ENCODE measurements around the gene KDM6A. TPM values are rescaled to one million over a fixed set of nuclear protein-coding genes. Genes with fewer than 3 reads are reported as not detected.
A peak's percentile ranks its signal among the peaks of the same experiment; 100 is the strongest.
"Not testable (repeated sequence)": the region's sequence is repeated elsewhere in the genome, so short reads cannot be mapped to it uniquely, and the experiment has no call there.

Gene KDM6A
- total RNA-seq, 2 donors from 2014 or later = 36.4 to 51.0 TPM

DNA sequence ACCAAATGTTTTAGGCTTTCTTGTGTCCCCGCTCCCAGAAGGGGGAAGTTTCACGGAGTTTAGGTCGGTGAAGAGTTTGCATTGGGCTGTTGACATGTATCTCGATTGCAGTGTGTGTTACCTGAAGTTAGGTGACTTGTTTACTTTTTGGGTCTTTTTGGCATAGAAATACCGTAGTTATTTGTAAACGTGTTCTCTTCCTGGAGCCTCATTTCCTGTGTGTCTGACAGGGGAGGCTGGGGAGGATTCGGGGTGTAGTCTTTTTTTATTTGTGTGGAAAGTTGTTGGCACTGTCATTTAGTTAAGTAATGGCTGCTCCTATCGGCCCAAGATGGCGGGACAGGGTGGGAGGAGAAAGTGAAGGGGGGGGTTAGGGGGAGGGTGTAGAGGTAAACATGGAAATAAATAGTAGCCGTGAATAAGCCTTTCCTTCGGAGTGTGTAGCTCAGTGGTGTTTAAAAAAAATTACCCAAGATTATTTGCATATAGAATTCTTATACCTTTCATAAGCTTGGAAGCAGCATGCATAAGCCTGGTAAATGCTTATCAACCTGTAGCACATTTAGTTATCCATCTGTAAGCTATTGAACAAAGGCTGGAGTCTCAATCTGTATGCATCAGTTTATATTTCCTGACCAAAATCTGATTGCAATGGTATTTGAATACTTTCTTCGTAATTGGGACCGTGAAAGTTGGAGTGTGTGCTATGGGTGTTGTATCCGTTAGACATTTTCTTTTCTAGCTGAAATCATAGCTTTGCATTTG is 1.6 kb downstream of the KDM6A start:
- peak overlapping the region; percentile 97 to 98 for H3K4me3 Mint-ChIP-seq
- no peaks in the 10 kb centered on the region for H3K27me3 Mint-ChIP-seq (ENCODE audit: low read depth)
- DNase-seq = peak; percentile 22 to 54
- H3K27ac Mint-ChIP-seq = peak overlapping the region; percentile 93
- no peaks in the 10 kb centered on the region for H3K9me3 Mint-ChIP-seq
- peaks cover 2 to 13% of the 10 kb centered on the region in 2 donors for H3K36me3 Mint-ChIP-seq (ENCODE audit: insufficient read depth in 2 of 2)
- H3K4me1 Mint-ChIP-seq (ENCODE audit: low read depth) = peaks cover 41% of the 10 kb centered on the region
- ATAC-seq (replicated peaks in 1 of 2) = peak in 1 of 2 donors; percentile 19

GRCh38 chrX:44875185-44875489 is 2.1 kb downstream of the KDM6A start:
- DNase-seq (no peak), ATAC-seq (replicated peaks in 1 of 2) (no peak)
- no peaks in the 10 kb centered on the region for H3K9me3 Mint-ChIP-seq
- H3K27me3 Mint-ChIP-seq (ENCODE audit: low read depth) = no peaks in the 10 kb centered on the region
- peaks cover 2 to 17% of the 10 kb centered on the region in 2 donors for H3K36me3 Mint-ChIP-seq (ENCODE audit: insufficient read depth in 2 of 2)
- peak overlapping the region; percentile 93 for H3K27ac Mint-ChIP-seq
- H3K4me3 Mint-ChIP-seq = peak overlapping the region; percentile 97 to 98
- H3K4me1 Mint-ChIP-seq (ENCODE audit: low read depth) = peaks cover 47% of the 10 kb centered on the region

GRCh38 chrX:44876086-44876485 is 3.1 kb downstream of the KDM6A start:
- H3K27ac Mint-ChIP-seq = peak overlapping the region; percentile 70
- H3K4me3 Mint-ChIP-seq = peak overlapping the region; percentile 83 to 98
- DNase-seq = no peak
- H3K36me3 Mint-ChIP-seq (ENCODE audit: insufficient read depth in 2 of 2) = peaks cover 3 to 20% of the 10 kb centered on the region in 2 donors
- peaks cover 52% of the 10 kb centered on the region for H3K4me1 Mint-ChIP-seq (ENCODE audit: low read depth)
- H3K9me3 Mint-ChIP-seq = no peaks in the 10 kb centered on the region
- ATAC-seq (replicated peaks in 1 of 2) = no peak
- no peaks in the 10 kb centered on the region for H3K27me3 Mint-ChIP-seq (ENCODE audit: low read depth)

DNA sequence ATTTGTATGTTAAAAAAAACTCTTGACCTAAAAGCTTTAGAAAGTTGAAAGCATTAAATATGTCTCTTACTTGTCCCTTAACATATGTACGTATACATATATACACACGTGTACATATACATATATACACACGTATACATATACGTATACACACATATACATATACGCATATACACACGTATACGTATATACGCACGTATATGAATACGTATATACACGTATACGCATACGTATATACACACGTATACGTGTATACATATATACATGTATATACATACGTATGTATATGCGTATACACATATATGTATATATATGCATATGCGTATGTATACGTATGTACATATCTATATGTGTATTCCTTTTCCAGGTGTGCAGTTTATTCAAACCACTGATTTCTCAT is 3.8 kb downstream of the KDM6A start:
- DNase-seq = no peak
- Mint-ChIP-seq H3K4me3 (no peak overlapping the region), H3K9me3 (no peaks in the 10 kb centered on the region), H3K36me3 (ENCODE audit: insufficient read depth in 2 of 2) (peaks cover 3 to 20% of the 10 kb centered on the region in 2 donors), H3K4me1 (ENCODE audit: low read depth) (peaks cover 54% of the 10 kb centered on the region), H3K27me3 (ENCODE audit: low read depth) (no peaks in the 10 kb centered on the region), H3K27ac (no peak overlapping the region)
- ATAC-seq (replicated peaks in 1 of 2) = no peak

GRCh38 chrX:44878780-44879179 is 5.8 kb downstream of the KDM6A start:
- Mint-ChIP-seq H3K9me3 (no peaks in the 10 kb centered on the region), H3K27me3 (ENCODE audit: low read depth) (no peaks in the 10 kb centered on the region), H3K4me3 (no peak overlapping the region), H3K27ac (no peak overlapping the region), H3K4me1 (ENCODE audit: low read depth) (peaks cover 70% of the 10 kb centered on the region), H3K36me3 (ENCODE audit: insufficient read depth in 2 of 2) (peaks cover 3 to 20% of the 10 kb centered on the region in 2 donors)
- ATAC-seq (replicated peaks in 1 of 2) (no peak), DNase-seq (no peak)

DNA sequence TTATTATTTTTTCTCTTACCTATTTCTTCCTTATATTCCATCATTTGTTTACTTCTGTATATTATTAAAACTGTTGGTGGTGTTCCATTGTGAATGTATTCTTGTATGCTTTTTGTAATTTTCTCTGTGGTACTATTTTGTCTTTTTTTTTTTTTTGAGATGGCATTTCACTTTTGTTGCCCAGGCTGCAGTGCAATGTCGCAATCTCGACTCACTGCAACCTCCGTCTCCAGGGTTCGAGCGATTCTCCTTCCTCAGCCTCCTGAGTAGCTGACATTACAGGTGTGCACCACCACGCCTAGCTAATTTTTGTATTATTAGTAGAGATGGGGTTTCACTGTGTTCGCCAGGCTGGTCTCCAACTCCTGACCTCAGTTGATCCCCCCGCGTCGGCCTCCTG is 8.6 kb downstream of the KDM6A start:
- H3K4me3 Mint-ChIP-seq = no peak overlapping the region
- DNase-seq (no peak), ATAC-seq (replicated peaks in 1 of 2) (no peak)
- H3K27me3 Mint-ChIP-seq (ENCODE audit: low read depth) = no peaks in the 10 kb centered on the region
- H3K9me3 Mint-ChIP-seq = no peaks in the 10 kb centered on the region
- H3K4me1 Mint-ChIP-seq (ENCODE audit: low read depth) = peaks cover 65% of the 10 kb centered on the region
- peaks cover 1 to 10% of the 10 kb centered on the region in 2 donors for H3K36me3 Mint-ChIP-seq (ENCODE audit: insufficient read depth in 2 of 2)
- H3K27ac Mint-ChIP-seq = no peak overlapping the region

GRCh38 chrX:44882635-44883034 is 9.6 kb downstream of the KDM6A start:
- ATAC-seq (replicated peaks in 1 of 2) = no peak
- Mint-ChIP-seq H3K36me3 (ENCODE audit: insufficient read depth in 2 of 2) (peaks cover 1 to 10% of the 10 kb centered on the region in 2 donors), H3K4me1 (ENCODE audit: low read depth) (peaks cover 61% of the 10 kb centered on the region), H3K4me3 (no peak overlapping the region), H3K27ac (no peak overlapping the region), H3K9me3 (no peaks in the 10 kb centered on the region), H3K27me3 (ENCODE audit: low read depth) (no peaks in the 10 kb centered on the region)
- no peak for DNase-seq

GRCh38 chrX:44884944-44885343 is 12.0 kb downstream of the KDM6A start:
- Mint-ChIP-seq H3K4me1 (ENCODE audit: low read depth) (peaks cover 68% of the 10 kb centered on the region), H3K27me3 (ENCODE audit: low read depth) (no peaks in the 10 kb centered on the region), H3K9me3 (no peaks in the 10 kb centered on the region), H3K4me3 (no peak overlapping the region), H3K36me3 (ENCODE audit: insufficient read depth in 2 of 2) (peaks cover 1 to 4% of the 10 kb centered on the region in 2 donors), H3K27ac (no peak overlapping the region)
- ATAC-seq (replicated peaks in 1 of 2) (no peak), DNase-seq (no peak)

GRCh38 chrX:44889824-44890223 is 16.8 kb downstream of the KDM6A start:
- ATAC-seq (replicated peaks in 1 of 2) (no peak), DNase-seq (no peak)
- Mint-ChIP-seq H3K4me1 (ENCODE audit: low read depth) (peaks cover 57% of the 10 kb centered on the region), H3K4me3 (peak overlapping the region in 1 of 2 donors; percentile 77), H3K36me3 (ENCODE audit: insufficient read depth in 2 of 2) (peaks cover 0 to 11% of the 10 kb centered on the region in 2 donors), H3K27ac (peak overlapping the region; percentile 89), H3K27me3 (ENCODE audit: low read depth) (no peaks in the 10 kb centered on the region), H3K9me3 (peaks cover 0 to 2% of the 10 kb centered on the region in 2 donors)

- Mint-ChIP-seq H3K4me1 (ENCODE audit: low read depth) (peaks cover 59% of the 10 kb centered on the region), H3K27me3 (ENCODE audit: low read depth) (no peaks in the 10 kb centered on the region), H3K27ac (peak overlapping the region; percentile 89), H3K4me3 (peak overlapping the region in 1 of 2 donors; percentile 77), H3K9me3 (peaks cover 0 to 2% of the 10 kb centered on the region in 2 donors), H3K36me3 (ENCODE audit: insufficient read depth in 2 of 2) (peaks cover 0 to 13% of the 10 kb centered on the region in 2 donors)
- no peak for ATAC-seq (replicated peaks in 1 of 2)
- DNase-seq = no peak
These were observed 17.3 kb downstream of the KDM6A start for GRCh38 chrX:44890247-44890646.

DNA sequence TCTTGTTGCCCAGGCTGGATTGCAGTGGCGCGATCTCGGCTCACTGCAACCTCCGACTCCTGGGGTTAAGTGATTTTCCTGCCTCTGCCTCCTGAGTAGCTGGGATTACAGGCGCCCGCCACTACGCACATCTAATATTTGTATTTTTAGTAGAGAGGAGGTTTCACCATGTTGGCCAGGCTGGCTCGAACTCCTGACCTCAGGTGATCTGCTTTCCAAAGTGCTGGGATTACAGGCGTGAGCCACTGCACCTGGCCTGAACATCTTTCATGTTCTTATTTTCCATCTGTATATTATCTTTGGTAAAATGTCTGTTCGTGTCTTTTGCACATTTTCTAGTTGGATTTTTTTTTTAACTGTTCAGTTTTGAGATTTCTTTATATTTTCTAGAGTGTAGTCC is 17.7 kb downstream of the KDM6A start:
- H3K4me3 Mint-ChIP-seq, H3K27ac Mint-ChIP-seq: not testable (repeated sequence)

GRCh38 chrX:44891642-44892041 is 18.7 kb downstream of the KDM6A start:
- H3K27me3 Mint-ChIP-seq (ENCODE audit: low read depth) = no peaks in the 10 kb centered on the region
- no peak for DNase-seq
- ATAC-seq (replicated peaks in 1 of 2) = no peak
- peaks cover 63% of the 10 kb centered on the region for H3K4me1 Mint-ChIP-seq (ENCODE audit: low read depth)
- H3K36me3 Mint-ChIP-seq (ENCODE audit: insufficient read depth in 2 of 2) = peaks cover 0 to 25% of the 10 kb centered on the region in 2 donors
- no peak overlapping the region for H3K27ac Mint-ChIP-seq
- no peak overlapping the region for H3K4me3 Mint-ChIP-seq
- H3K9me3 Mint-ChIP-seq = peaks cover 0 to 6% of the 10 kb centered on the region in 2 donors

More for the DNA sequence above, 17.7 kb downstream of the KDM6A start:
- Mint-ChIP-seq H3K36me3 (ENCODE audit: insufficient read depth in 2 of 2) (peaks cover 0 to 17% of the 10 kb centered on the region in 2 donors), H3K4me1 (ENCODE audit: low read depth) (peaks cover 64% of the 10 kb centered on the region)
- H3K27me3 Mint-ChIP-seq (ENCODE audit: low read depth); ATAC-seq (replicated peaks in 1 of 2); DNase-seq; H3K9me3 Mint-ChIP-seq: not testable (repeated sequence)

GRCh38 chrX:44896876-44897186 is 23.8 kb downstream of the KDM6A start:
- Mint-ChIP-seq H3K36me3 (ENCODE audit: insufficient read depth in 2 of 2) (peaks cover 2 to 35% of the 10 kb centered on the region in 2 donors), H3K9me3 (peaks cover 0 to 9% of the 10 kb centered on the region in 2 donors), H3K27me3 (ENCODE audit: low read depth) (no peaks in the 10 kb centered on the region), H3K4me1 (ENCODE audit: low read depth) (peaks cover 59% of the 10 kb centered on the region), H3K4me3 (no peak overlapping the region), H3K27ac (no peak overlapping the region)
- ATAC-seq (replicated peaks in 1 of 2) = no peak
- DNase-seq = no peak

GRCh38 chrX:44897539-44897938 is 24.6 kb downstream of the KDM6A start:
- H3K4me1 Mint-ChIP-seq (ENCODE audit: low read depth) = peaks cover 54% of the 10 kb centered on the region
- ATAC-seq (replicated peaks in 1 of 2) = no peak
- H3K27me3 Mint-ChIP-seq (ENCODE audit: low read depth) = no peaks in the 10 kb centered on the region
- no peak for DNase-seq
- peak overlapping the region; percentile 63 for H3K27ac Mint-ChIP-seq
- no peak overlapping the region for H3K4me3 Mint-ChIP-seq
- H3K9me3 Mint-ChIP-seq = peaks cover 0 to 9% of the 10 kb centered on the region in 2 donors
- H3K36me3 Mint-ChIP-seq (ENCODE audit: insufficient read depth in 2 of 2) = peaks cover 3 to 39% of the 10 kb centered on the region in 2 donors

All from activated T-cell treated with anti-CD3 and anti-CD28 coated beads, Interleukin-2, amount 50 U/mL, for 72 hours (primary cell).